GM23248 (cell line): ENCODE results near the gene KMT2A. TPM values are rescaled to one million over a fixed set of nuclear protein-coding genes. Genes with fewer than 3 reads are reported as not detected.

Source experiments
- DNase-seq: peaks from one replicate; pipeline ENCODE4 v3.0.0-alpha.2; 2015
- H2AFZ ChIP-seq: fragments of 200-600 bp; sonication (generic); 2 replicates; pipeline ENCODE4 v1.6.1; 2016; ENCODE audit warnings: antibody characterized with exemption
- H3F3A ChIP-seq: fragments of 200-600 bp; sonication (generic); 2 replicates; pipeline ENCODE4 v1.6.1; 2016; ENCODE audit warnings: mild to moderate bottlenecking, antibody characterized with exemption, mixed run types; ENCODE audit not compliant: insufficient read depth
- H3K27ac ChIP-seq: fragments of 200-600 bp; sonication (generic); 2 replicates; pipeline ENCODE4 v1.5.1; 2016; ENCODE audit warnings: mild to moderate bottlenecking
- H3K27me3 ChIP-seq: fragments of 200-600 bp; sonication (generic); replicated peaks from 2 replicates; pipeline ENCODE4 v1.6.1; 2016; ENCODE audit warnings: mild to moderate bottlenecking; ENCODE audit not compliant: insufficient read depth
- H3K36me3 ChIP-seq: fragments of 200-600 bp; sonication (generic); 2 replicates; pipeline ENCODE4 v1.6.1; 2016; ENCODE audit warnings: low read depth, mild to moderate bottlenecking
- H3K4me1 ChIP-seq: fragments of 200-600 bp; sonication (generic); 2 replicates; pipeline ENCODE4 v1.6.1; 2016; ENCODE audit warnings: mild to moderate bottlenecking; ENCODE audit not compliant: insufficient read depth
- H3K4me2 ChIP-seq: fragments of 200-600 bp; sonication (generic); one replicate; pipeline ENCODE4 v1.6.1; 2016; ENCODE audit warnings: mild to moderate bottlenecking; ENCODE audit not compliant: unreplicated experiment
- H3K4me3 ChIP-seq: fragments of 200-600 bp; sonication (generic); 2 replicates; pipeline ENCODE4 v1.5.1; 2016; ENCODE audit warnings: mild to moderate bottlenecking
- H3K79me2 ChIP-seq: fragments of 200-600 bp; sonication (generic); 2 replicates; pipeline ENCODE4 v1.6.1; 2016; ENCODE audit warnings: mild to moderate bottlenecking; ENCODE audit not compliant: insufficient read depth
- H3K9ac ChIP-seq: fragments of 200-600 bp; sonication (generic); 2 replicates; pipeline ENCODE4 v1.6.1; 2016; ENCODE audit warnings: mild to moderate bottlenecking
- H3K9me2 ChIP-seq: fragments of 200-600 bp; sonication (generic); 2 replicates; pipeline ENCODE4 v1.6.1; 2016; ENCODE audit warnings: mixed run types, mild to moderate bottlenecking, moderate library complexity; ENCODE audit not compliant: insufficient read depth
- H3K9me3 ChIP-seq: fragments of 200-600 bp; sonication (generic); one replicate; pipeline ENCODE4 v1.6.1; 2017; ENCODE audit warnings: low read depth
- H4K20me1 ChIP-seq: fragments of 200-600 bp; sonication (generic); 2 replicates; pipeline ENCODE4 v1.6.0; 2016; ENCODE audit not compliant: insufficient read depth
- EZH2 ChIP-seq: fragments of 200-600 bp; sonication (generic); IDR thresholded peaks from 2 replicates; pipeline ENCODE4 v1.6.1; 2018; ENCODE audit warnings: antibody characterized with exemption, mild to moderate bottlenecking; ENCODE audit not compliant: insufficient read depth, poor library complexity, severe bottlenecking
- EZH2phosphoT487 ChIP-seq: fragments of 200-600 bp; sonication (generic); IDR thresholded peaks from 2 replicates; pipeline ENCODE4 v1.6.1; 2018; ENCODE audit warnings: antibody characterized with exemption, moderate library complexity, mild to moderate bottlenecking, low read depth; ENCODE audit not compliant: insufficient read depth
- WGBS, 2 experiments: methylation state at CpG; one replicate each; pipeline ENCODE4 v1.1.6; 2015 to 2017; ENCODE audit warnings: low lambda C conversion rate in 2 of 2, low coverage in 1 of 2; ENCODE audit errors: missing lambda C conversion rate in 2 of 2; 5-methylcytosine and 5-hydroxymethylcytosine counted together
- in situ Hi-C: fragments of 300-500 bp; cut with MboI; formaldehyde crosslinking; loops from 2 replicates; pipeline ENCODE4 v1.15.0; 2020
- polyA plus RNA-seq: library from polyadenylated mRNA; unstranded; fragments of >200 nt; fragmentation: Nextera tagmentation; extraction: Ambion mirVana; gene quantifications from 2 replicates; pipeline ENCODE4 v1.2.1, GENCODE V29; 2016
- total RNA-seq: library from RNA; depleted of rRNA; stranded (reverse); fragments of >200 nt; shearing (Covaris generic); gene quantifications from 2 replicates; pipeline ENCODE4 v1.2.3, GENCODE V29; 2014

Gene KMT2A
- total and polyA plus RNA-seq, 2 experiments from 2014 or later = 7.6 to 19.1 TPM

DNA sequence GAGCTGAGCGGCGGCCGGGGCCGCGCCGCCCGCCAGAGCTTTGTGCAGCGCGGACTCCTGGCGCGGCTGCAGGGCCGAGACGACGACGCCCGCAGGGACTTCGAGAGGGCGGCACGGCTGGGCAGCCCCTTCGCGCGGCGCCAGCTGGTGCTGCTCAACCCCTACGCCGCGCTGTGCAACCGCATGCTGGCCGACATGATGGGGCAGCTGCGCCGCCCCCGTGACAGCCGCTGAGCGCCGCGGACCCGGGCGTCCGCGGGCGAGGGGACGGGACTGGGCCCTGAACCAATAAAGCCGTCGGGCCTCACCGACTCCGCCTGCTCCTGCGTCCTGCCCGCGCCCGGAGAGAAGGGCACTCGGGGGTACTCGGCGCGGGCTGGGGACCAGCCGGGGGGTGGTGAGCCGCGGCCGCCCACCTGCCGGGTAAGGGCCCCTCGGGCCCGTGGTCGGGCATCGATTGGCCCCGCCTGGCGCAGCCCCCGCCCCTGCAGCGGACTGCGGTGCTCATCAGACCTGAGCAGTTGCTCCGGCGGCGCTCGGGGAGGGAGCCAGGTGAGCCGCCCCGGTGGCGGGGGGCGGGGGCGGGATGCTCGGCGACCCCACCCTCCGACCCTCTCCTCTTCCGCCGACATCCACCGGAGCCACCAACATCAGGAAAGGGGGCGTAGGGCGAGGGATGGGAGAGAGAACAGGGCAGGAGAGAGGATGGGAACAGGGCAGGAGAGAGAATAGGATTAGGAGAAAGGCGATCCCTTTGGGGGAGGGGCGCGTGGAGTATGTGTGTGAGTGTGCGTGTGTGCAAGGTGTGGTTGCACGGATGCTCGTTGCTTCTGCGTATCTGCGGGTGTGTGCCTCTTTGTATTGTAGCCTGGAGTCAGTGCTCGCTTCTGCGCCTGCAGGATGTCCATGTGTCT is 94.6 kb downstream of the KMT2A start, which contains the start of gene TMEM25:
Gene TMEM25, plus strand, starts transcription at position 510 of the 914 bp plus-strand sequence. CDS start 610 bp downstream, outside the sequence.
- in situ Hi-C loops = no loop called here
- H3K27me3 ChIP-seq = no peaks in the 10 kb centered on the region
- no peaks in the 10 kb centered on the region for H3K9me3 ChIP-seq
- H3K36me3 ChIP-seq = no peaks in the 10 kb centered on the region
- H3K4me1 ChIP-seq = no peaks in the 10 kb centered on the region
- 5 to 7% methylated on average over 45 to 49 of the region's 94 CpGs for WGBS, 2 experiments
- H3K9me2 ChIP-seq = no peaks in the 10 kb centered on the region
- no peak for TF ChIP-seq EZH2phosphoT487
- no peak for TF ChIP-seq EZH2
- H3K4me3 ChIP-seq = peak within 1 kb of the TSS; percentile 74
- H3K79me2 ChIP-seq = no peaks in the 10 kb centered on the region
- no peaks in the 10 kb centered on the region for H3F3A ChIP-seq
- H3K27ac ChIP-seq = no peak within 1 kb of the TSS
- H3K4me2 ChIP-seq = peak within 1 kb of the TSS; percentile 55
- H4K20me1 ChIP-seq = no peaks in the 10 kb centered on the region
- peak within 1 kb of the TSS; percentile 84 for H2AFZ ChIP-seq
- peak within 1 kb of the TSS; percentile 56 for H3K9ac ChIP-seq
- peak; percentile 64 for DNase-seq

GRCh38 chr11:118531597-118532084 is 95.3 kb downstream of the KMT2A start:
- Histone ChIP-seq H3K4me3 (peak overlapping the region; percentile 74), H3F3A (no peaks in the 10 kb centered on the region), H3K79me2 (no peaks in the 10 kb centered on the region), H3K4me2 (peak overlapping the region; percentile 55), H3K27ac (no peak overlapping the region), H3K4me1 (no peaks in the 10 kb centered on the region), H3K27me3 (no peaks in the 10 kb centered on the region), H3K36me3 (no peaks in the 10 kb centered on the region), H4K20me1 (no peaks in the 10 kb centered on the region), H3K9ac (no peak overlapping the region), H3K9me3 (no peaks in the 10 kb centered on the region), H3K9me2 (no peaks in the 10 kb centered on the region), H2AFZ (peak overlapping the region; percentile 84)
- WGBS, 2 experiments = 42 to 44% methylated on average over 12 of the region's 12 CpGs
- TF ChIP-seq EZH2 (no peak), EZH2phosphoT487 (no peak)
- no peak for DNase-seq
- in situ Hi-C loops = no loop called here

- Histone ChIP-seq H2AFZ (no peak overlapping the region), H3F3A (no peaks in the 10 kb centered on the region), H3K79me2 (no peaks in the 10 kb centered on the region), H3K4me2 (no peak overlapping the region), H3K9me3 (no peaks in the 10 kb centered on the region), H3K36me3 (no peaks in the 10 kb centered on the region), H3K9me2 (no peaks in the 10 kb centered on the region), H3K27ac (no peak overlapping the region), H4K20me1 (no peaks in the 10 kb centered on the region), H3K9ac (no peak overlapping the region), H3K27me3 (no peaks in the 10 kb centered on the region), H3K4me3 (no peak overlapping the region), H3K4me1 (no peaks in the 10 kb centered on the region)
- TF ChIP-seq EZH2phosphoT487 = no peak
- TF ChIP-seq EZH2 = no peak
- no peak for DNase-seq
- WGBS, 2 experiments = 85 to 89% methylated on average over 9 to 10 of the region's 10 CpGs
- in situ Hi-C loops = no loop called here
Observed at GRCh38 chr11:118532091-118532490, 95.8 kb downstream of the KMT2A start.

DNA sequence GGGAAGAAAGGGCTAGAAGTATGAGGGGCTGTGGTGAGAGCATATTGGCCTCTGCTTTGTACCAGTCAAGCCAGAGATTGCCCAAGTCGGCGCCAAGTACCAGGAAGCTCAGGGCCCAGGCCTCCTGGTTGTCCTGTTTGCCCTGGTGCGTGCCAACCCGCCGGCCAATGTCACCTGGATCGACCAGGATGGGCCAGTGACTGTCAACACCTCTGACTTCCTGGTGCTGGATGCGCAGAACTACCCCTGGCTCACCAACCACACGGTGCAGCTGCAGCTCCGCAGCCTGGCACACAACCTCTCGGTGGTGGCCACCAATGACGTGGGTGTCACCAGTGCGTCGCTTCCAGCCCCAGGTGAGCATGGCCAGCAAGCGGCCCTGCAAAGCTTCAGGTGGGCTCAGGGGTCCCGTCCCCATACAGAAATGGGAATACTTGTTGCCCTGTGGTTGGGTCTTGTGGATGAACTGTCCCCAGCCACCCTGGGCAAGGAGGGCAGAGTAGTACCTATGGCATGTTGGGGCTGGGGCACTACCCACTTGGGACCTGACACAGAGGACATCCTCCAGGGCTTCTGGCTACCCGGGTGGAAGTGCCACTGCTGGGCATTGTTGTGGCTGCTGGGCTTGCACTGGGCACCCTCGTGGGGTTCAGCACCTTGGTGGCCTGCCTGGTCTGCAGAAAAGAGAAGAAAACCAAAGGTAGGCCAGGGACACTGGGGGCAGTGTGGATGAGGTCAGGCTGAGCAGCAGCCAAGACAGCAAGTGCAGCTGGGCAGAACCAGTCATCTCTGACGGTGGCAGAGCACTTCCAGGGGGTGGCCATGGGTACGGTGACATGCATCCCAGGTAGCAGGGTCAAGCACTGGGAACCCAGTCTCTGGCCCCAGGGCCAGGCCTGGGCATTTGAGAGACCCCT is 96.8 kb downstream of the KMT2A start:
- Histone ChIP-seq H3K9ac (no peak overlapping the region), H3K9me3 (no peaks in the 10 kb centered on the region), H3F3A (peaks cover under 1% of the 10 kb centered on the region; the same call in 1 of the 2 replicates), H3K79me2 (no peaks in the 10 kb centered on the region), H3K4me1 (no peaks in the 10 kb centered on the region), H3K4me3 (no peak overlapping the region), H2AFZ (no peak overlapping the region), H3K4me2 (no peak overlapping the region), H3K9me2 (no peaks in the 10 kb centered on the region), H3K27me3 (no peaks in the 10 kb centered on the region), H3K27ac (no peak overlapping the region), H4K20me1 (no peaks in the 10 kb centered on the region), H3K36me3 (no peaks in the 10 kb centered on the region)
- TF ChIP-seq EZH2 (no peak), EZH2phosphoT487 (no peak)
- in situ Hi-C loops = no loop called here
- no peak for DNase-seq
- 92 to 96% methylated on average over 19 of the region's 19 CpGs for WGBS, 2 experiments
